H1 (cell line): ENCODE data around the gene GANAB. TPM values are rescaled to one million over a fixed set of nuclear protein-coding genes. Genes with fewer than 3 reads are reported as not detected.

Experiments used
- CTCF ChIA-PET: fragments of 300-600 bp; sonication (Branson Sonifier 250); formaldehyde crosslinking; loops from one replicate; lab custom pipeline; 2021; ENCODE audit not compliant: partially characterized antibody; lab: Charles Lee
- POLR2A ChIA-PET: fragments of 300-600 bp; sonication (Branson Sonifier 250); formaldehyde crosslinking; loops from one replicate; lab custom pipeline; 2021; ENCODE audit warnings: inconsistent platforms; ENCODE audit not compliant: partially characterized antibody; lab: Charles Lee
- DNase-seq, 2 experiments: peaks; one replicate each; pipeline versions ENCODE4 v3.0.0 to v3.0.0-alpha.2; 2010 to 2022; ENCODE audit warnings: low spot score in 2 of 2, low read depth in 1 of 2, mixed read lengths in 1 of 2
- FAIRE-seq: peaks from 2 replicates; lab custom pipeline; 2011; peaks lifted over from hg19 to GRCh38; lab: Jason Lieb, UNC
- H2AFZ ChIP-seq: 2 replicates; pipeline ENCODE4 v1.8.1; 2012; ENCODE audit warnings: low read length, inconsistent platforms
- H2AK5ac ChIP-seq: 2 replicates; pipeline ENCODE4 v1.6.1; 2013; ENCODE audit warnings: low read depth, low read length
- H2BK120ac ChIP-seq: replicated peaks from 2 replicates; pipeline ENCODE3; 2013; ENCODE audit warnings: low read depth, low read length, inconsistent platforms
- H2BK12ac ChIP-seq: 2 replicates; pipeline ENCODE4 v1.6.1; 2013; ENCODE audit warnings: low read depth, low read length
- H2BK15ac ChIP-seq: 2 replicates; pipeline ENCODE4 v1.6.1; 2013; ENCODE audit warnings: low read length
- H2BK20ac ChIP-seq: 2 replicates; pipeline ENCODE4 v1.6.1; 2013; ENCODE audit warnings: low read length
- H2BK5ac ChIP-seq: 2 replicates; pipeline ENCODE4 v1.6.1; 2013; ENCODE audit warnings: low read depth, low read length
- H3K14ac ChIP-seq: 2 replicates; pipeline ENCODE4 v1.6.1; 2013; ENCODE audit warnings: inconsistent platforms; ENCODE audit not compliant: insufficient read length
- H3K18ac ChIP-seq: 2 replicates; pipeline ENCODE4 v1.6.1; 2013; ENCODE audit warnings: low read length; ENCODE audit errors: extremely low read depth
- H3K23ac ChIP-seq: 2 replicates; pipeline ENCODE4 v1.6.1; 2013; ENCODE audit warnings: inconsistent platforms; ENCODE audit not compliant: insufficient read length
- H3K23me2 ChIP-seq: 2 replicates; pipeline ENCODE4 v1.6.1; 2013; ENCODE audit warnings: low read depth, low read length
- H3K27ac ChIP-seq: 2 replicates; pipeline ENCODE4 v1.6.1; 2011; ENCODE audit warnings: low read depth, low read length, inconsistent platforms
- H3K27me3 ChIP-seq, 4 experiments: replicated peaks in 1 of 4; 1 replicate in 1 of 4; 2 replicates in 3 of 4; pipeline versions ENCODE4 v1.6.1 to v1.8.1; 2011 to 2013; ENCODE audit warnings: low read length in 3 of 4, mild to moderate bottlenecking in 3 of 4, inconsistent platforms in 2 of 4, mixed read lengths in 2 of 4, moderate library complexity in 1 of 4; ENCODE audit not compliant: control insufficient read depth in 3 of 4, insufficient read depth in 3 of 4; ENCODE audit errors: extremely low read depth in 1 of 4
- H3K36me3 ChIP-seq, 4 experiments: 2 replicates each; pipeline versions ENCODE4 v1.6.1 to v1.8.1; 2011 to 2013; ENCODE audit warnings: mild to moderate bottlenecking in 4 of 4, low read length in 3 of 4, moderate library complexity in 2 of 4, control low read depth in 1 of 4, inconsistent platforms in 1 of 4; ENCODE audit not compliant: insufficient read depth in 4 of 4, control insufficient read depth in 2 of 4
- H3K4ac ChIP-seq: replicated peaks from 2 replicates; pipeline ENCODE3; 2013; ENCODE audit warnings: low read length, low read depth, mixed read lengths, inconsistent platforms; ENCODE audit not compliant: insufficient read length
- H3K4me1 ChIP-seq, 4 experiments: replicated peaks in 1 of 4; 1 replicate in 1 of 4; 2 replicates in 3 of 4; pipeline versions ENCODE4 v1.6.1 to v1.8.1; 2011 to 2013; ENCODE audit warnings: low read length in 3 of 4, inconsistent platforms in 2 of 4, mixed read lengths in 1 of 4; ENCODE audit not compliant: insufficient read depth in 4 of 4, control insufficient read depth in 3 of 4
- H3K4me2 ChIP-seq, 2 experiments: 2 replicates each; pipeline versions ENCODE4 v1.6.1 to v1.8.1; 2011 to 2013; ENCODE audit warnings: low read depth in 2 of 2, low read length in 2 of 2, control low read depth in 1 of 2, inconsistent platforms in 1 of 2, mild to moderate bottlenecking in 1 of 2; ENCODE audit not compliant: insufficient read depth in 1 of 2
- H3K4me3 ChIP-seq, 4 experiments: fragments of 200-600, 300-600 bp in 1 of 4; sonication (generic), shearing (Covaris generic), sonication (Bioruptor Twin) in 1 of 4; 2 replicates each; pipeline versions ENCODE4 v1.5.1 to v1.8.1; 2011 to 2016; ENCODE audit warnings: low read length in 4 of 4, low read depth in 3 of 4, control low read depth in 2 of 4, inconsistent platforms in 2 of 4, mild to moderate bottlenecking in 2 of 4, mixed read lengths in 1 of 4, moderate library complexity in 1 of 4; ENCODE audit not compliant: insufficient read depth in 2 of 4; ENCODE audit errors: extremely low read depth in 1 of 4
- H3K56ac ChIP-seq: replicated peaks from 2 replicates; pipeline ENCODE3; 2013; ENCODE audit warnings: low read depth, mild to moderate bottlenecking, mixed read lengths, low read length, inconsistent platforms; ENCODE audit not compliant: insufficient read length
- H3K79me1 ChIP-seq: 2 replicates; pipeline ENCODE4 v1.6.1; 2013; ENCODE audit warnings: low read depth, low read length, control low read depth
- H3K79me2 ChIP-seq, 2 experiments: 2 replicates each; pipeline versions ENCODE4 v1.6.1 to v1.8.1; 2012 to 2013; ENCODE audit warnings: low read length in 2 of 2, mild to moderate bottlenecking in 2 of 2, inconsistent platforms in 1 of 2; ENCODE audit not compliant: insufficient read depth in 2 of 2, control insufficient read depth in 1 of 2
- H3K9ac ChIP-seq, 4 experiments: replicated peaks in 1 of 4; 1 replicate in 1 of 4; 2 replicates in 3 of 4; pipeline versions ENCODE4 v1.6.1 to v1.8.1; 2011 to 2013; ENCODE audit warnings: low read depth in 3 of 4, low read length in 3 of 4, control low read depth in 2 of 4, mild to moderate bottlenecking in 2 of 4, moderate library complexity in 2 of 4, inconsistent platforms in 1 of 4; ENCODE audit errors: extremely low read depth in 1 of 4
- H3K9me3 ChIP-seq, 2 experiments: 2 replicates each; pipeline versions ENCODE4 v1.6.1 to v1.8.1; 2012 to 2013; ENCODE audit warnings: mild to moderate bottlenecking in 2 of 2, moderate library complexity in 2 of 2, control low read depth in 1 of 2, inconsistent platforms in 1 of 2, low read depth in 1 of 2, low read length in 1 of 2, mixed read lengths in 1 of 2; ENCODE audit not compliant: insufficient read depth in 2 of 2
- H4K20me1 ChIP-seq, 2 experiments: replicated peaks in 1 of 2; 2 replicates each; pipeline versions ENCODE3 to v1.8.1; 2011 to 2013; ENCODE audit warnings: inconsistent platforms in 2 of 2, low read length in 2 of 2, mild to moderate bottlenecking in 1 of 2; ENCODE audit not compliant: insufficient read depth in 2 of 2, control insufficient read depth in 1 of 2
- H4K5ac ChIP-seq: 2 replicates; pipeline ENCODE4 v1.6.1; 2013; ENCODE audit warnings: low read length, low read depth, mixed read lengths, inconsistent platforms; ENCODE audit not compliant: insufficient read length
- H4K8ac ChIP-seq: 2 replicates; pipeline ENCODE4 v1.8.0; 2013; ENCODE audit warnings: mild to moderate bottlenecking, moderate library complexity, low read length, inconsistent platforms; ENCODE audit not compliant: insufficient read depth; ENCODE audit errors: extremely low read depth
- H4K91ac ChIP-seq: replicated peaks from 2 replicates; pipeline ENCODE3; 2013; ENCODE audit warnings: low read length, mixed read lengths, inconsistent platforms; ENCODE audit not compliant: insufficient read length
- ASH2L ChIP-seq: fragments of 200-600, 300-600 bp; sonication (generic); IDR thresholded peaks from one replicate; pipeline ENCODE4 v1.7.1; 2017; ENCODE audit warnings: low read length
- BACH1 ChIP-seq: IDR thresholded peaks from 2 replicates; pipeline ENCODE4 v1.6.1; 2012; ENCODE audit warnings: low read length, improper control_type of control experiment
- BRCA1 ChIP-seq: IDR thresholded peaks from 2 replicates; pipeline ENCODE4 v1.6.1; 2012; ENCODE audit warnings: low read depth, low read length, improper control_type of control experiment
- CTCF ChIP-seq, 3 experiments: IDR thresholded peaks; 1 replicate in 2 of 3; 2 replicates in 1 of 3; pipeline versions ENCODE4 v1.5.1 to v1.6.1; 2011; ENCODE audit warnings: low read length in 3 of 3, mild to moderate bottlenecking in 3 of 3, inconsistent platforms in 2 of 3, low read depth in 1 of 3, moderate library complexity in 1 of 3; ENCODE audit not compliant: insufficient read depth in 1 of 3; ENCODE audit errors: control extremely low read depth in 1 of 3
- HDAC2 ChIP-seq, 2 experiments: fragments of 300-600 bp in 1 of 2; sonication (generic) in 1 of 2; IDR thresholded peaks; 2 replicates each; pipeline ENCODE4 v1.6.1; 2011 to 2012; ENCODE audit warnings: low read depth in 2 of 2, low read length in 2 of 2, mild to moderate bottlenecking in 2 of 2, moderate library complexity in 2 of 2, borderline replicate concordance in 1 of 2, inconsistent platforms in 1 of 2
- JUND ChIP-seq: IDR thresholded peaks from 2 replicates; pipeline ENCODE4 v1.6.1; 2011; ENCODE audit warnings: mild to moderate bottlenecking, improper control_type of control experiment, low read length
- POU5F1 ChIP-seq: IDR thresholded peaks from 2 replicates; pipeline ENCODE4 v1.6.1; 2011; ENCODE audit warnings: low read depth, mild to moderate bottlenecking, low read length, moderate library complexity
- RBBP5 ChIP-seq: IDR thresholded peaks from 2 replicates; pipeline ENCODE4 v1.7.1; 2012; ENCODE audit warnings: low read depth, mild to moderate bottlenecking, inconsistent platforms, low read length, moderate library complexity, borderline replicate concordance
- SAP30 ChIP-seq: fragments of 300-600 bp; sonication (generic); IDR thresholded peaks from 2 replicates; pipeline ENCODE4 v1.7.1; 2012; ENCODE audit warnings: low read length, moderate library complexity, mild to moderate bottlenecking, inconsistent platforms; ENCODE audit not compliant: insufficient read depth, insufficient replicate concordance
- SRF ChIP-seq: IDR thresholded peaks from 2 replicates; pipeline ENCODE4 v1.6.1; 2011; ENCODE audit warnings: mild to moderate bottlenecking, low read depth, low read length, moderate library complexity
- TBP ChIP-seq: IDR thresholded peaks from 2 replicates; pipeline ENCODE4 v1.6.1; 2011; ENCODE audit warnings: low read depth, low read length, improper control_type of control experiment
- WGBS, 2 experiments: shearing (Covaris generic) in 1 of 2; methylation state at CpG; one replicate each; pipeline versions ENCODE4 v1.1.6 to v1.1.7; 2013 to 2015; ENCODE audit warnings: low lambda C conversion rate in 2 of 2, mixed read lengths in 2 of 2, inconsistent platforms in 1 of 2, low coverage in 1 of 2, missing lambda C conversion rate in 1 of 2; ENCODE audit not compliant: insufficient replicate concordance in 2 of 2, insufficient coverage in 1 of 2, insufficient read length in 1 of 2; ENCODE audit errors: extremely low coverage in 1 of 2, missing lambda C conversion rate in 1 of 2; 5-methylcytosine and 5-hydroxymethylcytosine counted together
- polyA plus RNA-seq, 7 experiments: library from polyadenylated mRNA; depleted of rRNA in 3 of 7; stranded (reverse) in 5 of 7; unstranded in 2 of 7; fragments of >200 nt in 5 of 7; fragments of 200-250 nt in 2 of 7; gene quantifications; 1 replicate in 5 of 7; 2 replicates in 1 of 7; 4 replicates in 1 of 7; pipeline versions ENCODE4 v1.2.1 to v1.2.3, GENCODE V29; 2011 to 2013; ENCODE audit warnings: missing spikeins in 2 of 7, mixed read lengths in 2 of 7
- total RNA-seq: library from RNA; stranded (reverse); fragmentation: NEBNext Ultra II Directional; extraction: Animal tissue kit (Norgen Biotek cat#: 25700); gene quantifications from 2 replicates; pipeline ENCODE4 v1.2.1, GENCODE V29; 2021

The GANAB gene
- total and polyA plus RNA-seq, 2 of the 8 experiments (the other 6 are each of a cell fraction or from before 2014, with no cell fraction given) = 289 to 330 TPM

GRCh38 chr11:62614275-62614674 is 32.1 kb downstream of the GANAB start:
- Histone ChIP-seq H3K4me3 (no peak overlapping the region), H2AFZ (no peak overlapping the region), H2BK20ac (no peak overlapping the region), H3K23me2 (peaks cover 9% of the 10 kb centered on the region; the same call in 1 of the 2 replicates), H4K20me1 (no peaks in the 10 kb centered on the region), H4K5ac (no peak overlapping the region), H3K18ac (no peak overlapping the region), H3K27ac (no peak overlapping the region), H3K27me3 (peaks cover 0 to 3% (median 2%) of the 10 kb centered on the region in 4 experiments; a peak in 1 of 7 replicates), H4K91ac (no peak overlapping the region), H3K9ac (no peak overlapping the region), H2BK15ac (no peak overlapping the region), H2BK120ac (no peak overlapping the region), H2BK5ac (no peak overlapping the region), H3K79me1 (no peaks in the 10 kb centered on the region), H3K9me3 (no peaks in the 10 kb centered on the region), H3K14ac (no peak overlapping the region), H3K23ac (no peak overlapping the region), H3K79me2 (no peaks in the 10 kb centered on the region), H2BK12ac (no peak overlapping the region), H4K8ac (peak overlapping the region; percentile 71), H3K4me2 (no peak overlapping the region), H3K56ac (no peak overlapping the region), H3K4ac (no peak overlapping the region), H3K36me3 (no peaks in the 10 kb centered on the region; a peak in 1 of 8 replicates), H2AK5ac (no peak overlapping the region), H3K4me1 (peaks cover 0 to 19% (median 12%) of the 10 kb centered on the region in 4 experiments; a peak in 6 of 7 replicates)
- ChIA-PET POLR2A (interaction anchor here (1.4 to 15.8 kb wide), 3 partner anchors 12 to 51 kb away, joined by 3 to 235 read pairs (median 36); partner anchors contain the start of genes C11orf98, CSKMT, MTA2 and TUT1), CTCF (interaction anchor here (1.8 kb wide), 1 partner anchor 21 kb away, joined by 10 read pairs; no protein-coding TSS in a partner anchor)
- no peak for TF ChIP-seq BACH1
- no peak for TF ChIP-seq CTCF (IDR thresholded peaks at IDR 0.05; ENCODE audit: control extremely low read depth in 1 of 3, insufficient read depth in 1 of 3, low read depth in 1 of 3, low read length in 3 of 3)
- TF ChIP-seq RBBP5 = no peak
- TF ChIP-seq HDAC2 (IDR thresholded peaks at IDR 0.05; ENCODE audit: borderline replicate concordance in 1 of 2, low read depth in 2 of 2, low read length in 2 of 2) = no peak
- TF ChIP-seq ASH2L = no peak
- no peak for TF ChIP-seq SAP30
- no peak for TF ChIP-seq BRCA1
- no peak for TF ChIP-seq SRF
- TF ChIP-seq POU5F1 = no peak
- no peak for TF ChIP-seq JUND
- no peak for TF ChIP-seq TBP
- 78% methylated on average over 8 of the region's 8 CpGs; no CpG with 5 or more reads in 1 of the 2 experiments for WGBS, 2 experiments
- FAIRE-seq (no peak), DNase-seq (no peak)
